H1 (cell line): ENCODE results near the gene EDC3. TPM values are rescaled to one million over a fixed set of nuclear protein-coding genes. Genes with fewer than 3 reads are reported as not detected.

ENCODE experiments used
- CTCF ChIA-PET: fragments of 300-600 bp; sonication (Branson Sonifier 250); formaldehyde crosslinking; loops from one replicate; lab custom pipeline; 2021; ENCODE audit not compliant: partially characterized antibody; lab: Charles Lee
- POLR2A ChIA-PET: fragments of 300-600 bp; sonication (Branson Sonifier 250); formaldehyde crosslinking; loops from one replicate; lab custom pipeline; 2021; ENCODE audit warnings: inconsistent platforms; ENCODE audit not compliant: partially characterized antibody; lab: Charles Lee
- DNase-seq, 2 experiments: peaks; one replicate each; pipeline versions ENCODE4 v3.0.0 to v3.0.0-alpha.2; 2010 to 2022; ENCODE audit warnings: low spot score in 2 of 2, low read depth in 1 of 2, mixed read lengths in 1 of 2
- FAIRE-seq: peaks from 2 replicates; lab custom pipeline; 2011; peaks lifted over from hg19 to GRCh38; lab: Jason Lieb, UNC
- H2AFZ ChIP-seq: 2 replicates; pipeline ENCODE4 v1.8.1; 2012; ENCODE audit warnings: low read length, inconsistent platforms
- H2AK5ac ChIP-seq: 2 replicates; pipeline ENCODE4 v1.6.1; 2013; ENCODE audit warnings: low read depth, low read length
- H2BK120ac ChIP-seq: replicated peaks from 2 replicates; pipeline ENCODE3; 2013; ENCODE audit warnings: low read depth, low read length, inconsistent platforms
- H2BK12ac ChIP-seq: 2 replicates; pipeline ENCODE4 v1.6.1; 2013; ENCODE audit warnings: low read depth, low read length
- H2BK15ac ChIP-seq: 2 replicates; pipeline ENCODE4 v1.6.1; 2013; ENCODE audit warnings: low read length
- H2BK20ac ChIP-seq: 2 replicates; pipeline ENCODE4 v1.6.1; 2013; ENCODE audit warnings: low read length
- H2BK5ac ChIP-seq: 2 replicates; pipeline ENCODE4 v1.6.1; 2013; ENCODE audit warnings: low read depth, low read length
- H3K14ac ChIP-seq: 2 replicates; pipeline ENCODE4 v1.6.1; 2013; ENCODE audit warnings: inconsistent platforms; ENCODE audit not compliant: insufficient read length
- H3K18ac ChIP-seq: 2 replicates; pipeline ENCODE4 v1.6.1; 2013; ENCODE audit warnings: low read length; ENCODE audit errors: extremely low read depth
- H3K23ac ChIP-seq: 2 replicates; pipeline ENCODE4 v1.6.1; 2013; ENCODE audit warnings: inconsistent platforms; ENCODE audit not compliant: insufficient read length
- H3K23me2 ChIP-seq: 2 replicates; pipeline ENCODE4 v1.6.1; 2013; ENCODE audit warnings: low read depth, low read length
- H3K27ac ChIP-seq: 2 replicates; pipeline ENCODE4 v1.6.1; 2011; ENCODE audit warnings: low read depth, low read length, inconsistent platforms
- H3K27me3 ChIP-seq, 4 experiments: replicated peaks in 1 of 4; 1 replicate in 1 of 4; 2 replicates in 3 of 4; pipeline versions ENCODE4 v1.6.1 to v1.8.1; 2011 to 2013; ENCODE audit warnings: low read length in 3 of 4, mild to moderate bottlenecking in 3 of 4, inconsistent platforms in 2 of 4, mixed read lengths in 2 of 4, moderate library complexity in 1 of 4; ENCODE audit not compliant: control insufficient read depth in 3 of 4, insufficient read depth in 3 of 4; ENCODE audit errors: extremely low read depth in 1 of 4
- H3K36me3 ChIP-seq, 4 experiments: 2 replicates each; pipeline versions ENCODE4 v1.6.1 to v1.8.1; 2011 to 2013; ENCODE audit warnings: mild to moderate bottlenecking in 4 of 4, low read length in 3 of 4, moderate library complexity in 2 of 4, control low read depth in 1 of 4, inconsistent platforms in 1 of 4; ENCODE audit not compliant: insufficient read depth in 4 of 4, control insufficient read depth in 2 of 4
- H3K4ac ChIP-seq: replicated peaks from 2 replicates; pipeline ENCODE3; 2013; ENCODE audit warnings: low read length, low read depth, mixed read lengths, inconsistent platforms; ENCODE audit not compliant: insufficient read length
- H3K4me1 ChIP-seq, 4 experiments: replicated peaks in 1 of 4; 1 replicate in 1 of 4; 2 replicates in 3 of 4; pipeline versions ENCODE4 v1.6.1 to v1.8.1; 2011 to 2013; ENCODE audit warnings: low read length in 3 of 4, inconsistent platforms in 2 of 4, mixed read lengths in 1 of 4; ENCODE audit not compliant: insufficient read depth in 4 of 4, control insufficient read depth in 3 of 4
- H3K4me2 ChIP-seq, 2 experiments: 2 replicates each; pipeline versions ENCODE4 v1.6.1 to v1.8.1; 2011 to 2013; ENCODE audit warnings: low read depth in 2 of 2, low read length in 2 of 2, control low read depth in 1 of 2, inconsistent platforms in 1 of 2, mild to moderate bottlenecking in 1 of 2; ENCODE audit not compliant: insufficient read depth in 1 of 2
- H3K4me3 ChIP-seq, 4 experiments: fragments of 200-600, 300-600 bp in 1 of 4; sonication (generic), shearing (Covaris generic), sonication (Bioruptor Twin) in 1 of 4; 2 replicates each; pipeline versions ENCODE4 v1.5.1 to v1.8.1; 2011 to 2016; ENCODE audit warnings: low read length in 4 of 4, low read depth in 3 of 4, control low read depth in 2 of 4, inconsistent platforms in 2 of 4, mild to moderate bottlenecking in 2 of 4, mixed read lengths in 1 of 4, moderate library complexity in 1 of 4; ENCODE audit not compliant: insufficient read depth in 2 of 4; ENCODE audit errors: extremely low read depth in 1 of 4
- H3K56ac ChIP-seq: replicated peaks from 2 replicates; pipeline ENCODE3; 2013; ENCODE audit warnings: low read depth, mild to moderate bottlenecking, mixed read lengths, low read length, inconsistent platforms; ENCODE audit not compliant: insufficient read length
- H3K79me1 ChIP-seq: 2 replicates; pipeline ENCODE4 v1.6.1; 2013; ENCODE audit warnings: low read depth, low read length, control low read depth
- H3K79me2 ChIP-seq, 2 experiments: 2 replicates each; pipeline versions ENCODE4 v1.6.1 to v1.8.1; 2012 to 2013; ENCODE audit warnings: low read length in 2 of 2, mild to moderate bottlenecking in 2 of 2, inconsistent platforms in 1 of 2; ENCODE audit not compliant: insufficient read depth in 2 of 2, control insufficient read depth in 1 of 2
- H3K9ac ChIP-seq, 4 experiments: replicated peaks in 1 of 4; 1 replicate in 1 of 4; 2 replicates in 3 of 4; pipeline versions ENCODE4 v1.6.1 to v1.8.1; 2011 to 2013; ENCODE audit warnings: low read depth in 3 of 4, low read length in 3 of 4, control low read depth in 2 of 4, mild to moderate bottlenecking in 2 of 4, moderate library complexity in 2 of 4, inconsistent platforms in 1 of 4; ENCODE audit errors: extremely low read depth in 1 of 4
- H3K9me3 ChIP-seq, 2 experiments: 2 replicates each; pipeline versions ENCODE4 v1.6.1 to v1.8.1; 2012 to 2013; ENCODE audit warnings: mild to moderate bottlenecking in 2 of 2, moderate library complexity in 2 of 2, control low read depth in 1 of 2, inconsistent platforms in 1 of 2, low read depth in 1 of 2, low read length in 1 of 2, mixed read lengths in 1 of 2; ENCODE audit not compliant: insufficient read depth in 2 of 2
- H4K20me1 ChIP-seq, 2 experiments: replicated peaks in 1 of 2; 2 replicates each; pipeline versions ENCODE3 to v1.8.1; 2011 to 2013; ENCODE audit warnings: inconsistent platforms in 2 of 2, low read length in 2 of 2, mild to moderate bottlenecking in 1 of 2; ENCODE audit not compliant: insufficient read depth in 2 of 2, control insufficient read depth in 1 of 2
- H4K5ac ChIP-seq: 2 replicates; pipeline ENCODE4 v1.6.1; 2013; ENCODE audit warnings: low read length, low read depth, mixed read lengths, inconsistent platforms; ENCODE audit not compliant: insufficient read length
- H4K8ac ChIP-seq: 2 replicates; pipeline ENCODE4 v1.8.0; 2013; ENCODE audit warnings: mild to moderate bottlenecking, moderate library complexity, low read length, inconsistent platforms; ENCODE audit not compliant: insufficient read depth; ENCODE audit errors: extremely low read depth
- H4K91ac ChIP-seq: replicated peaks from 2 replicates; pipeline ENCODE3; 2013; ENCODE audit warnings: low read length, mixed read lengths, inconsistent platforms; ENCODE audit not compliant: insufficient read length
- BRCA1 ChIP-seq: IDR thresholded peaks from 2 replicates; pipeline ENCODE4 v1.6.1; 2012; ENCODE audit warnings: low read depth, low read length, improper control_type of control experiment
- CREB1 ChIP-seq: IDR thresholded peaks from 2 replicates; pipeline ENCODE4 v1.6.1; 2012; ENCODE audit warnings: inconsistent platforms
- HDAC2 ChIP-seq, 2 experiments: fragments of 300-600 bp in 1 of 2; sonication (generic) in 1 of 2; IDR thresholded peaks; 2 replicates each; pipeline ENCODE4 v1.6.1; 2011 to 2012; ENCODE audit warnings: low read depth in 2 of 2, low read length in 2 of 2, mild to moderate bottlenecking in 2 of 2, moderate library complexity in 2 of 2, borderline replicate concordance in 1 of 2, inconsistent platforms in 1 of 2
- HDAC6 ChIP-seq: IDR thresholded peaks from one replicate; pipeline ENCODE4 v1.7.1; 2012; ENCODE audit warnings: low read depth, mild to moderate bottlenecking, inconsistent platforms, low read length, moderate library complexity
- MAFK ChIP-seq: IDR thresholded peaks from 2 replicates; pipeline ENCODE4 v1.6.1; 2012; ENCODE audit warnings: low read depth, mild to moderate bottlenecking, improper control_type of control experiment, low read length
- NANOG ChIP-seq: IDR thresholded peaks from 2 replicates; pipeline ENCODE4 v1.6.1; 2011; ENCODE audit warnings: low read length, low read depth, mild to moderate bottlenecking, inconsistent platforms; ENCODE audit not compliant: insufficient read depth, poor library complexity, severe bottlenecking
- RAD21 ChIP-seq, 2 experiments: IDR thresholded peaks in 1 of 2; conservative IDR thresholded peaks in 1 of 2; 2 replicates each; pipeline ENCODE4 v1.6.1; 2011; ENCODE audit warnings: low read depth in 2 of 2, low read length in 2 of 2, improper control_type of control experiment in 1 of 2, inconsistent platforms in 1 of 2, mild to moderate bottlenecking in 1 of 2, moderate library complexity in 1 of 2
- RFX5 ChIP-seq: IDR thresholded peaks from 2 replicates; pipeline ENCODE4 v1.6.1; 2011; ENCODE audit warnings: low read depth, low read length, improper control_type of control experiment, borderline replicate concordance
- SIN3A ChIP-seq, 2 experiments: IDR thresholded peaks in 1 of 2; conservative IDR thresholded peaks in 1 of 2; 2 replicates each; pipeline ENCODE4 v1.6.1; 2011 to 2012; ENCODE audit warnings: low read length in 2 of 2, improper control_type of control experiment in 1 of 2, low read depth in 1 of 2, mild to moderate bottlenecking in 1 of 2
- SIRT6 ChIP-seq: IDR thresholded peaks from one replicate; pipeline ENCODE4 v1.7.1; 2012; ENCODE audit warnings: low read length, inconsistent platforms
- SUZ12 ChIP-seq: fragments of 200-600 bp; sonication (generic); IDR thresholded peaks from 2 replicates; pipeline ENCODE4 v1.6.1; 2012; ENCODE audit warnings: mild to moderate bottlenecking, inconsistent platforms, low read length, moderate library complexity, mixed read lengths
- WGBS, 2 experiments: shearing (Covaris generic) in 1 of 2; methylation state at CpG; one replicate each; pipeline versions ENCODE4 v1.1.6 to v1.1.7; 2013 to 2015; ENCODE audit warnings: low lambda C conversion rate in 2 of 2, mixed read lengths in 2 of 2, inconsistent platforms in 1 of 2, low coverage in 1 of 2, missing lambda C conversion rate in 1 of 2; ENCODE audit not compliant: insufficient replicate concordance in 2 of 2, insufficient coverage in 1 of 2, insufficient read length in 1 of 2; ENCODE audit errors: extremely low coverage in 1 of 2, missing lambda C conversion rate in 1 of 2; 5-methylcytosine and 5-hydroxymethylcytosine counted together
- polyA plus RNA-seq, 7 experiments: library from polyadenylated mRNA; depleted of rRNA in 3 of 7; stranded (reverse) in 5 of 7; unstranded in 2 of 7; fragments of >200 nt in 5 of 7; fragments of 200-250 nt in 2 of 7; gene quantifications; 1 replicate in 5 of 7; 2 replicates in 1 of 7; 4 replicates in 1 of 7; pipeline versions ENCODE4 v1.2.1 to v1.2.3, GENCODE V29; 2011 to 2013; ENCODE audit warnings: missing spikeins in 2 of 7, mixed read lengths in 2 of 7
- total RNA-seq: library from RNA; stranded (reverse); fragmentation: NEBNext Ultra II Directional; extraction: Animal tissue kit (Norgen Biotek cat#: 25700); gene quantifications from 2 replicates; pipeline ENCODE4 v1.2.1, GENCODE V29; 2021
- TF ChIP-seq, protein P1 (sequence below): IDR thresholded peaks from 2 replicates; pipeline ENCODE4 v1.6.1; 2012; ENCODE audit warnings: low read length, inconsistent platforms

EDC3 gene
- total and polyA plus RNA-seq, 2 of the 8 experiments (the other 6 are each of a cell fraction or from before 2014, with no cell fraction given) = 45.0 to 50.8 TPM

DNA sequence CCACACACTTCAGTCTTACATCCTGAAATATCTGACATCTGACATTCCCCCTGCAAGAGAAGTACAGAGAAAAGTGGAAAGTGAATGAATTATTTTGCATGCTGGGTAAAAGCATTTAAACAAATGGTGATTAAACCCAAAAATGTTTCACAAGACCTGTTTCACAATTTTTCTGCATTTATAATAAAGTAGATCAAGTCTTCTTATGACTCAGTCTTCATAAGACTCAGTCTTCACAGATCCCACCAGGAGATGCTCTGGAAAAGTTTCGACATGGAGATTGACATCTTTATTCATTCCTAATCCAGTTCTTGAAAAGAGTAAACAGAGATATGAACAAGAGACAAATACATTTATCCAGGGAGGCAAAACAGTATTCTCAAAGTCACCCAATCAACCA lies 13.2 kb upstream of the EDC3 start:
- Histone ChIP-seq H3K9ac (no peak overlapping the region), H3K14ac (no peak overlapping the region), H3K79me1 (no peaks in the 10 kb centered on the region), H2BK20ac (no peak overlapping the region), H2AK5ac (no peak overlapping the region), H2AFZ (no peak overlapping the region), H3K9me3 (no peaks in the 10 kb centered on the region), H3K79me2 (no peaks in the 10 kb centered on the region), H3K4me2 (no peak overlapping the region), H3K4me3 (no peak overlapping the region), H3K23me2 (no peaks in the 10 kb centered on the region), H4K91ac (no peak overlapping the region), H4K8ac (no peak overlapping the region), H3K18ac (no peak overlapping the region), H3K4me1 (no peaks in the 10 kb centered on the region), H2BK5ac (no peak overlapping the region), H3K27ac (no peak overlapping the region), H3K23ac (no peak overlapping the region), H3K56ac (no peak overlapping the region), H3K4ac (no peak overlapping the region), H2BK120ac (no peak overlapping the region), H4K20me1 (no peaks in the 10 kb centered on the region), H2BK12ac (no peak overlapping the region), H3K36me3 (no peaks in the 10 kb centered on the region), H2BK15ac (no peak overlapping the region), H3K27me3 (peaks cover 0 to 7% (median 3%) of the 10 kb centered on the region in 4 experiments; a peak in 3 of 7 replicates), H4K5ac (no peak overlapping the region)
- ChIA-PET CTCF (no interaction called here), POLR2A (interaction anchor here (3.4 kb wide), 1 partner anchor 51 kb away, joined by 9 read pairs; no protein-coding TSS in a partner anchor)
- FAIRE-seq (no peak), DNase-seq (no peak)
- 66% methylated on average over 1 of the region's 1 CpG; no CpG with 5 or more reads in 1 of the 2 experiments for WGBS, 2 experiments
- TF ChIP-seq RAD21 (IDR thresholded peaks at IDR 0.05 in 1 of 2, conservative IDR thresholded peaks at IDR 0.05 in 1 of 2; ENCODE audit: low read depth in 2 of 2, low read length in 2 of 2) (no peak), HDAC2 (IDR thresholded peaks at IDR 0.05; ENCODE audit: borderline replicate concordance in 1 of 2, low read depth in 2 of 2, low read length in 2 of 2) (no peak), BRCA1 (no peak), SIN3A (conservative IDR thresholded peaks at IDR 0.05 in 1 of 2, IDR thresholded peaks at IDR 0.05 in 1 of 2; ENCODE audit: low read depth in 1 of 2, low read length in 2 of 2) (no peak), MAFK (no peak), SIRT6 (no peak), RFX5 (no peak), CREB1 (no peak), SUZ12 (no peak), NANOG (no peak), HDAC6 (no peak)
- TF ChIP-seq, protein P1, sequence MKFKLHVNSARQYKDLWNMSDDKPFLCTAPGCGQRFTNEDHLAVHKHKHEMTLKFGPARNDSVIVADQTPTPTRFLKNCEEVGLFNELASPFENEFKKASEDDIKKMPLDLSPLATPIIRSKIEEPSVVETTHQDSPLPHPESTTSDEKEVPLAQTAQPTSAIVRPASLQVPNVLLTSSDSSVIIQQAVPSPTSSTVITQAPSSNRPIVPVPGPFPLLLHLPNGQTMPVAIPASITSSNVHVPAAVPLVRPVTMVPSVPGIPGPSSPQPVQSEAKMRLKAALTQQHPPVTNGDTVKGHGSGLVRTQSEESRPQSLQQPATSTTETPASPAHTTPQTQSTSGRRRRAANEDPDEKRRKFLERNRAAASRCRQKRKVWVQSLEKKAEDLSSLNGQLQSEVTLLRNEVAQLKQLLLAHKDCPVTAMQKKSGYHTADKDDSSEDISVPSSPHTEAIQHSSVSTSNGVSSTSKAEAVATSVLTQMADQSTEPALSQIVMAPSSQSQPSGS = no peak
